KOPT-K1 (cell line): Measurements from ENCODE around the gene LHFPL6.

Experiments
- H3K27ac ChIP-seq: fragments of 200-600 bp; sonication (generic); 2 replicates; pipeline ENCODE4 v1.5.1; 2016; ENCODE audit warnings: antibody characterized with exemption, mild to moderate bottlenecking, low read depth, low read length; ENCODE audit not compliant: poor library complexity, severe bottlenecking
- H3K36me3 ChIP-seq: fragments of 200-600 bp; sonication (generic); 2 replicates; pipeline ENCODE4 v1.5.1; 2017; ENCODE audit warnings: antibody characterized with exemption, mild to moderate bottlenecking, low read length, moderate library complexity; ENCODE audit not compliant: insufficient read depth
- H3K9me3 ChIP-seq: fragments of 200-600 bp; sonication (generic); 2 replicates; pipeline ENCODE4 v1.5.1; 2017; ENCODE audit warnings: antibody characterized with exemption, low read length, mild to moderate bottlenecking; ENCODE audit not compliant: insufficient read depth, poor library complexity, severe bottlenecking

The LHFPL6 gene

GRCh38 chr13:39602277-39602613, 748 bp downstream of the LHFPL6 start:
- H3K36me3 ChIP-seq = no peaks in the 10 kb centered on the region
- H3K27ac ChIP-seq = no peak overlapping the region
- peaks cover 9% of the 10 kb centered on the region for H3K9me3 ChIP-seq

- no peak overlapping the region for H3K27ac ChIP-seq
These were observed 1.4 kb downstream of the LHFPL6 start for GRCh38 chr13:39601636-39602035.

GRCh38 chr13:39600766-39601165, 2.2 kb downstream of the LHFPL6 start:
- no peaks in the 10 kb centered on the region for H3K36me3 ChIP-seq
- peaks cover 9% of the 10 kb centered on the region for H3K9me3 ChIP-seq
- no peak overlapping the region for H3K27ac ChIP-seq

More at GRCh38 chr13:39601636-39602035, 1.4 kb downstream of the LHFPL6 start:
- H3K9me3 ChIP-seq = peaks cover 9% of the 10 kb centered on the region
- no peaks in the 10 kb centered on the region for H3K36me3 ChIP-seq

- H3K27ac ChIP-seq = no peak overlapping the region
These were observed 3.2 kb downstream of the LHFPL6 start for GRCh38 chr13:39599842-39600241.

GRCh38 chr13:39599012-39599411, 4.0 kb downstream of the LHFPL6 start:
- no peaks in the 10 kb centered on the region for H3K36me3 ChIP-seq
- H3K9me3 ChIP-seq = peaks cover 9% of the 10 kb centered on the region
- no peak overlapping the region for H3K27ac ChIP-seq

More at GRCh38 chr13:39599842-39600241, 3.2 kb downstream of the LHFPL6 start:
- Histone ChIP-seq H3K9me3 (peaks cover 9% of the 10 kb centered on the region), H3K36me3 (no peaks in the 10 kb centered on the region)

GRCh38 chr13:39597838-39598237, 5.2 kb downstream of the LHFPL6 start:
- no peaks in the 10 kb centered on the region for H3K36me3 ChIP-seq
- peaks cover 8% of the 10 kb centered on the region for H3K9me3 ChIP-seq
- no peak overlapping the region for H3K27ac ChIP-seq

GRCh38 chr13:39596685-39597084, 6.3 kb downstream of the LHFPL6 start:
- Histone ChIP-seq H3K27ac (no peak overlapping the region), H3K36me3 (no peaks in the 10 kb centered on the region), H3K9me3 (no peaks in the 10 kb centered on the region)

GRCh38 chr13:39596176-39596575, 6.8 kb downstream of the LHFPL6 start:
- H3K27ac ChIP-seq = no peak overlapping the region
- H3K36me3 ChIP-seq = no peaks in the 10 kb centered on the region
- H3K9me3 ChIP-seq = no peaks in the 10 kb centered on the region

- H3K36me3 ChIP-seq = no peaks in the 10 kb centered on the region
- no peak overlapping the region for H3K27ac ChIP-seq
- no peaks in the 10 kb centered on the region for H3K9me3 ChIP-seq
These were observed 12.4 kb downstream of the LHFPL6 start for GRCh38 chr13:39590466-39591036.

- Histone ChIP-seq H3K9me3 (no peaks in the 10 kb centered on the region), H3K36me3 (no peaks in the 10 kb centered on the region), H3K27ac (no peak overlapping the region)
These were observed 14.6 kb downstream of the LHFPL6 start for GRCh38 chr13:39588384-39588783.

GRCh38 chr13:39587939-39588338, 15.1 kb downstream of the LHFPL6 start:
- no peak overlapping the region for H3K27ac ChIP-seq
- no peaks in the 10 kb centered on the region for H3K9me3 ChIP-seq
- no peaks in the 10 kb centered on the region for H3K36me3 ChIP-seq

- Histone ChIP-seq H3K27ac (no peak overlapping the region), H3K9me3 (no peaks in the 10 kb centered on the region), H3K36me3 (no peaks in the 10 kb centered on the region)
These were observed 15.9 kb downstream of the LHFPL6 start for GRCh38 chr13:39586958-39587605.

- no peak overlapping the region for H3K27ac ChIP-seq
- H3K9me3 ChIP-seq = no peaks in the 10 kb centered on the region
- no peaks in the 10 kb centered on the region for H3K36me3 ChIP-seq
These were observed 16.8 kb downstream of the LHFPL6 start for GRCh38 chr13:39586151-39586550.

GRCh38 chr13:39585219-39585618, 17.8 kb downstream of the LHFPL6 start:
- Histone ChIP-seq H3K36me3 (no peaks in the 10 kb centered on the region), H3K9me3 (no peaks in the 10 kb centered on the region), H3K27ac (no peak overlapping the region)

GRCh38 chr13:39580881-39581575, 22.0 kb downstream of the LHFPL6 start:
- H3K9me3 ChIP-seq = no peaks in the 10 kb centered on the region
- H3K36me3 ChIP-seq = no peaks in the 10 kb centered on the region
- no peak overlapping the region for H3K27ac ChIP-seq
